Naive thymus-derived CD4-positive, alpha-beta T cell (primary cell): ENCODE results near the gene RBBP8NL. TPM values are rescaled to one million over a fixed set of nuclear protein-coding genes. Genes with fewer than 3 reads are reported as not detected.

Experiments
- ATAC-seq: fragments of 150-1000 bp; cut with Tn5 transposase; 2 replicates; pipeline ENCODE4 v1.10.0; 2021; ENCODE audit warnings: mild to moderate bottlenecking, moderate library complexity
- CTCF ChIA-PET: fragments of 350-600 bp; sonication (Branson Sonifier 250); formaldehyde crosslinking; loops from one replicate; lab custom pipeline; 2021; ENCODE audit warnings: antibody characterized with exemption; lab: Charles Lee
- POLR2A ChIA-PET: fragments of 350-600 bp; sonication (Branson Sonifier 250); formaldehyde crosslinking; loops from one replicate; lab custom pipeline; 2021; ENCODE audit warnings: antibody characterized with exemption, inconsistent platforms; lab: Charles Lee
- DNase-seq, 9 donors: peaks; one replicate each; pipeline versions ENCODE4 v3.0.0 to v3.0.0-alpha.2; 2020 to 2022; ENCODE audit warnings: mixed read lengths in 1 of 9
- H3K27ac ChIP-seq: one replicate; pipeline ENCODE4 v1.7.0; 2013; ENCODE audit warnings: mild to moderate bottlenecking, low read depth, low read length, moderate library complexity
- H3K27me3 ChIP-seq, 2 donors: one replicate each; pipeline ENCODE4 v1.7.0; 2013; ENCODE audit warnings: low read length in 2 of 2, mild to moderate bottlenecking in 2 of 2, moderate library complexity in 2 of 2; ENCODE audit not compliant: control insufficient read depth in 2 of 2, insufficient read depth in 2 of 2
- H3K36me3 ChIP-seq, 3 experiments: 1 replicate in 2 of 3; 2 replicates in 1 of 3; pipeline ENCODE4 v1.7.0; 2013; ENCODE audit warnings: low read length in 3 of 3, mild to moderate bottlenecking in 3 of 3, moderate library complexity in 1 of 3; ENCODE audit not compliant: insufficient read depth in 3 of 3, control insufficient read depth in 2 of 3
- H3K4me1 ChIP-seq, 2 donors: one replicate each; pipeline ENCODE4 v1.7.0; 2013; ENCODE audit warnings: low read length in 2 of 2, mild to moderate bottlenecking in 2 of 2, moderate library complexity in 1 of 2; ENCODE audit not compliant: control insufficient read depth in 2 of 2, insufficient read depth in 2 of 2
- H3K4me3 ChIP-seq: 2 replicates; pipeline ENCODE4 v1.7.0; 2013; ENCODE audit warnings: mild to moderate bottlenecking, low read length
- H3K9me3 ChIP-seq, 3 experiments: 1 replicate in 2 of 3; 2 replicates in 1 of 3; pipeline ENCODE4 v1.7.0; 2013; ENCODE audit warnings: low read length in 3 of 3; ENCODE audit not compliant: control insufficient read depth in 2 of 3
- H3K27ac Mint-ChIP-seq, 9 donors: one replicate each; pipeline ENCODE4 v1.8.0; 2020 to 2022; ENCODE audit warnings: mixed read lengths in 9 of 9, mild to moderate bottlenecking in 8 of 9, moderate library complexity in 5 of 9, inconsistent platforms in 2 of 9
- H3K27me3 Mint-ChIP-seq, 5 donors: one replicate each; pipeline ENCODE4 v1.8.0; 2021 to 2022; ENCODE audit warnings: mixed read lengths in 5 of 5, mild to moderate bottlenecking in 1 of 5
- H3K36me3 Mint-ChIP-seq, 5 donors: one replicate each; pipeline ENCODE4 v1.8.0; 2020 to 2022; ENCODE audit warnings: mixed read lengths in 5 of 5, mild to moderate bottlenecking in 3 of 5, inconsistent platforms in 1 of 5
- H3K4me1 Mint-ChIP-seq, 7 donors: one replicate each; pipeline ENCODE4 v1.8.0; 2020 to 2022; ENCODE audit warnings: mixed read lengths in 7 of 7, mild to moderate bottlenecking in 3 of 7, inconsistent platforms in 1 of 7
- H3K4me3 Mint-ChIP-seq, 10 donors: one replicate each; pipeline ENCODE4 v1.8.0; 2020 to 2022; ENCODE audit warnings: mild to moderate bottlenecking in 10 of 10, mixed read lengths in 10 of 10, moderate library complexity in 6 of 10, inconsistent platforms in 2 of 10
- H3K9me3 Mint-ChIP-seq, 11 donors: one replicate each; pipeline ENCODE4 v1.8.0; 2020 to 2022; ENCODE audit warnings: mixed read lengths in 11 of 11, mild to moderate bottlenecking in 4 of 11, inconsistent platforms in 1 of 11, moderate library complexity in 1 of 11
- intact Hi-C, 2 donors: fragments of 100-400 bp; cut with micrococcal nuclease; formaldehyde crosslinking; loops; one replicate each; pipeline ENCODE4 v1.15.1; 2023
- polyA plus RNA-seq, 2 donors: library from polyadenylated mRNA; unstranded; fragments of 300-500 nt; fragmentation: Illumina TruSeq; gene quantifications; one replicate each; pipeline ENCODE4 v1.2.3, GENCODE V29; 2021
- total RNA-seq, 6 experiments: library from RNA in 5 of 6; stranded (reverse) in 5 of 6; gene quantifications; 1 replicate in 5 of 6; 2 replicates in 1 of 6; pipeline ENCODE4 v1.2.3 and lab custom pipeline; 2021 to 2026

The RBBP8NL gene
- total and polyA plus RNA-seq, 7 experiments from 2014 or later = not detected

- no peaks in the 10 kb centered on the region for H3K36me3 ChIP-seq
- no peak overlapping the region for H3K27ac ChIP-seq
- H3K27me3 ChIP-seq = no peaks in the 10 kb centered on the region
- Mint-ChIP-seq H3K27me3 (peaks cover 0 to 5% (median 0%) of the 10 kb centered on the region in 5 donors), H3K4me1 (peaks cover 0 to 3% (median 0%) of the 10 kb centered on the region in 7 donors), H3K27ac (no peak overlapping the region), H3K36me3 (no peaks in the 10 kb centered on the region), H3K4me3 (no peak overlapping the region), H3K9me3 (peaks cover 0 to 4% (median 0%) of the 10 kb centered on the region in 11 donors)
- CTCF ChIA-PET = no interaction called here
- ATAC-seq = no peak
- POLR2A ChIA-PET = no interaction called here
- H3K4me3 ChIP-seq = no peak overlapping the region
- H3K4me1 ChIP-seq = no peaks in the 10 kb centered on the region
- H3K9me3 ChIP-seq = no peaks in the 10 kb centered on the region
- intact Hi-C loops = no loop called here
- no peak for DNase-seq
Observed at GRCh38 chr20:62420846-62421715, 6.3 kb downstream of the RBBP8NL start.

- Mint-ChIP-seq H3K4me3 (no peak overlapping the region), H3K9me3 (peaks cover 0 to 4% (median 0%) of the 10 kb centered on the region in 11 donors), H3K4me1 (peaks cover 0 to 3% (median 0%) of the 10 kb centered on the region in 7 donors), H3K36me3 (no peaks in the 10 kb centered on the region), H3K27ac (no peak overlapping the region), H3K27me3 (peaks cover 0 to 4% (median 0%) of the 10 kb centered on the region in 5 donors)
- ChIA-PET POLR2A (interaction anchor here (0.6 kb wide), 1 partner anchor 11 kb away, joined by 3 read pairs; no protein-coding TSS in a partner anchor), CTCF (no interaction called here)
- no peaks in the 10 kb centered on the region for H3K9me3 ChIP-seq
- H3K27ac ChIP-seq = no peak overlapping the region
- no peaks in the 10 kb centered on the region for H3K36me3 ChIP-seq
- intact Hi-C loops = no loop called here
- H3K4me3 ChIP-seq = no peak overlapping the region
- no peak for DNase-seq
- no peaks in the 10 kb centered on the region for H3K4me1 ChIP-seq
- no peak for ATAC-seq
- H3K27me3 ChIP-seq = no peaks in the 10 kb centered on the region
Observed at GRCh38 chr20:62419759-62420158, 7.6 kb downstream of the RBBP8NL start.

GRCh38 chr20:62418709-62419487 is 8.4 kb downstream of the RBBP8NL start:
- peaks cover 0 to 4% (median 0%) of the 10 kb centered on the region in 5 donors for H3K27me3 Mint-ChIP-seq
- Histone ChIP-seq H3K27ac (no peak overlapping the region), H3K4me1 (no peaks in the 10 kb centered on the region), H3K4me3 (no peak overlapping the region), H3K27me3 (no peaks in the 10 kb centered on the region), H3K9me3 (no peaks in the 10 kb centered on the region), H3K36me3 (no peaks in the 10 kb centered on the region)
- H3K4me3 Mint-ChIP-seq = no peak overlapping the region
- ATAC-seq (no peak), DNase-seq (no peak)
- H3K9me3 Mint-ChIP-seq = peaks cover 0 to 4% (median 0%) of the 10 kb centered on the region in 11 donors
- H3K36me3 Mint-ChIP-seq = no peaks in the 10 kb centered on the region
- H3K27ac Mint-ChIP-seq = no peak overlapping the region
- ChIA-PET CTCF (interaction anchor here (0.5 kb wide), 1 partner anchor 9 kb away, joined by 3 read pairs; no protein-coding TSS in a partner anchor), POLR2A (no interaction called here)
- intact Hi-C loops = no loop called here
- peaks cover 0 to 3% (median 0%) of the 10 kb centered on the region in 7 donors for H3K4me1 Mint-ChIP-seq

GRCh38 chr20:62417981-62418708 is 9.2 kb downstream of the RBBP8NL start:
- no peak overlapping the region for H3K27ac ChIP-seq
- no peak overlapping the region for H3K4me3 ChIP-seq
- Mint-ChIP-seq H3K4me3 (no peak overlapping the region), H3K36me3 (no peaks in the 10 kb centered on the region), H3K9me3 (peaks cover 0 to 4% (median 0%) of the 10 kb centered on the region in 11 donors), H3K27ac (no peak overlapping the region), H3K27me3 (peaks cover 0 to 4% (median 0%) of the 10 kb centered on the region in 5 donors), H3K4me1 (peaks cover 0 to 3% (median 0%) of the 10 kb centered on the region in 7 donors)
- ATAC-seq = no peak
- H3K9me3 ChIP-seq = no peaks in the 10 kb centered on the region
- CTCF ChIA-PET = no interaction called here
- intact Hi-C loops = no loop called here
- no peak for DNase-seq
- no peaks in the 10 kb centered on the region for H3K36me3 ChIP-seq
- POLR2A ChIA-PET = no interaction called here
- H3K27me3 ChIP-seq = no peaks in the 10 kb centered on the region
- H3K4me1 ChIP-seq = no peaks in the 10 kb centered on the region

GRCh38 chr20:62416651-62417637 is 10.4 kb downstream of the RBBP8NL start:
- peaks cover 0 to 3% (median 0%) of the 10 kb centered on the region in 7 donors for H3K4me1 Mint-ChIP-seq
- H3K36me3 Mint-ChIP-seq = no peaks in the 10 kb centered on the region
- intact Hi-C loops = no loop called here
- ChIA-PET CTCF (no interaction called here), POLR2A (no interaction called here)
- H3K27ac Mint-ChIP-seq = no peak overlapping the region
- H3K4me3 Mint-ChIP-seq = no peak overlapping the region
- H3K4me3 ChIP-seq = no peak overlapping the region
- no peaks in the 10 kb centered on the region for H3K36me3 ChIP-seq
- no peaks in the 10 kb centered on the region for H3K4me1 ChIP-seq
- DNase-seq (no peak), ATAC-seq (no peak)
- H3K9me3 Mint-ChIP-seq = peaks cover 0 to 4% (median 0%) of the 10 kb centered on the region in 11 donors
- H3K27me3 Mint-ChIP-seq = peaks cover 0 to 4% (median 0%) of the 10 kb centered on the region in 5 donors
- no peaks in the 10 kb centered on the region for H3K27me3 ChIP-seq
- H3K9me3 ChIP-seq = no peaks in the 10 kb centered on the region
- H3K27ac ChIP-seq = no peak overlapping the region
